HG03575 (cell line): ENCODE data around the gene ATP8B2.
A peak's percentile ranks its signal among the peaks of the same experiment; 100 is the strongest.

Source experiments
- ATAC-seq: cut with Tn5 transposase; IDR thresholded peaks from one replicate; pipeline ENCODE4 v1.9.1; 2021; ENCODE audit not compliant: unreplicated experiment, insufficient number of reproducible peaks, low FRiP score; ENCODE audit errors: extremely low read depth

Gene ATP8B2

DNA sequence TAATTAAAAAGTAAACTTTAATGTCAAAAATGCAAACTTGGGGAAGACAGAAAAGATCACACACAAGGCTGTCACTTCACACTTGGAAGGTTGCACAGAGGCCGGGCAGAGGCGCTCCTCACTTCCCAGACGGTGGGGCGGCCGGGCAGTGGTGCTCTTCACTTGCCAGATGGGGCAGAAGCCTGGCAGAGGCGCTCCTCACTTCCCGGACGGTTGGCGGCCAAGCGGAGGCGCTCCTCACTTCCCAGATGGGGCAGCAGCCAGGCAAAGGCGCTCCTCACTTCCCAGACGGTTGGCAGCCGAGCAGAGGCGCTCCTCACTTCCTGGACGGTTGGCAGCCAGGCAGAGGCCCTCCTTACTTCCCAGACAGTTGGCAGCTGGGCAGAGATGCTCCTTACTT lies 54.0 kb downstream of the ATP8B2 start:
- ATAC-seq: no peak

DNA sequence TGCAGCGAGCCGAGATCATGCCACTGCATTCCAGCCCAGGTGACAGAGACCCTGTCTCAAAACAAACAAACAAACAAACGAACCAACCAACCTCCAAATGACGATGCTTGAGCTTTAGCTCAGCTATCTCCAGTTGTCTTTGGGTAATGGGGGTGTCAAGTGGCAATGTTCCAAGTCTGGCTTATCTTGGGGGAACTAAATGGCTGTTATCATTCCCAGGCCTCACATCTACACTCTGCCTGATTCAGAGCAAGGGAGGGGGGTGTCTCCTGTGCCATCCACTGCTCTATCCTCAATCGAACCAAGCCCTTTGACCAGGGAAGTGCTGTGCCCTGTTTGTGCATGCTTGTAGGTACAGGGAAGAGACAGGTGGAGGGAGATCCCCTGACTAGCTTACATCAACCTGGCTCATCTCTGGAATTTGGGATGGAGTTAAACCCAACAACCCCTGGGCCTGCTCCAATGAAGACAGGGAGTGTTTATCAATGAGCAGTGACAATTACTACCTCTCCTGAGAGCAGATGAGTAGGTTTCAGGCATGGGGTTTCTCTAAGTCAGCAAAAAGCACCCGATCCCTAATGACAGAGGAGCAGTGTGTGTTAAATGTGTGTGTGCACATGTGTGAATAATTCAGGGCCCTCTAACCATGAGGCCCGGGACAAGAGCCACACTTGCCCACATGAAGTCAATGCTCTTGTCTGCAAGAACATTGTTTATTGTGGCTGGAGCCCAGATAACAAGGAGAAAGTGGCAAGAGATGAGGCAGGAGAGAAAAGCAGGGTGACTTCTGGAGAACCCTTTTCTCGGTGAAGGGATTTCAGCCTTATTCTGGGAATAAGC lies 59.5 kb downstream of the ATP8B2 start:
- ATAC-seq: no peak

DNA sequence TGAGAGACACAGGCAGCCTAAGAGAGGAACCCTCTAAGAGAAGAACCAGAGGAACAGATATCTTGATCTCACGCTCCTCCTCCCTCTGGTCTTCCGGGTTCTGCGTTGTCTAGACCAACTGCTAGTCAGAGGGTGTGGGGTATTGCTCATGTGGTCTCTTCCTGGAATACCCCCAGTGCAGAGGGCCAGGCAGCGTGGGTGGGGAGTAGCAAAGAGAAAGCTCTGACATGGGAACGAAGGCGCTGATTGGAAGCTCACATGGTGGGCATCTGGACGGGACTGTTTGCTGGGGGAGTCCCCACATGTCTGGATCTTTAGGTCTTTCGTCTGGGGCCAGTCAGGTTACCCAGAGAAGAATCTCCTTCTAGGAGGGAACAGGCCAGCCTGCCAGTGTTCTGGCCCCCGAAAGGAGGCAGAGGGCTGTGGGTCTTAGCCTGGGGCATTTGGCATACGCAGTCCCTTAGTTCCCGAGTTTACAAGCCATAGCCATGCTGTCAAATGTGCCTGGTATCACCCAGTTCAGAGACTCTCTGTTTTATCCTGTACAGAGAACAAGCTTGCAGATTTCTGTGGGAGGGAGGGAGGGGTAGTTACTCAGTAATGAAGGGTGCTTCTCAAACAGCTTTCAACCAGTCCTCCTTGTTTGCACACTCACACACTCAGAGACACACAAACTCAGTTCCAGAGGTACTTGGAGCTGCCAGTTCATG lies 61.5 kb downstream of the ATP8B2 start:
- ATAC-seq: peak; percentile 36

DNA sequence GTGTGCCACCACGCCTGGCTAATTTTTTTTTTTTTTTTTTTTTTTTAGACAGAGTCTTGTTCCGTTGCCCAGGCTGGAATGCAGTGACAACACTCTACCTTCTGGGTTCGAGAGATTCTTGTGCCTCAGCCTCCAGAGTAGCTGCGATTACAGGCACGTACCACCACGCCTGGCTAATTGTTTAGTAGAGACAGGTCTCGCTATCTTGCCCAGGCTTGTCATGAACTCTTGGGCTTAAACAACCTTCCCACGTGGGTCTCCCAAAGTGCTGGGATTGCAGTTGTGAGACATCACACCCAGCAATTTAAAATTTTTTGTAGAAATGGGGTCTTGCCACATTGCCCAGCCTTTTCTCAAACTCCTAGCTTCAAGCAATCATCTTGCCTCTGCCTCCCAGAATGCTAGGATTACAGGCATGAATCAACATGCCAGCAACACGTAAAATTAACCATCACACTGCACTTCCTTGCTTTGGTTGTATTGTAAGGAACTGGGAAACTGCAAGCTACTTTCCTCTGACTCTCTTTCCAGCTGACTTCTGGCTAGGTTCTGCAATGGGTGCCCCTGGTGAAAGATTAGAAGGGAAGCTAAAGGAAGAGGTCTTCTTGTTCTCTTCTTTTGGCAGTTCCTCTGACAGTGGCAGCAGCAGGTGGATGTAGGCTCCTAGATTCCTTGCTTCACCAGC lies 65.9 kb downstream of the ATP8B2 start:
- no peak for ATAC-seq

DNA sequence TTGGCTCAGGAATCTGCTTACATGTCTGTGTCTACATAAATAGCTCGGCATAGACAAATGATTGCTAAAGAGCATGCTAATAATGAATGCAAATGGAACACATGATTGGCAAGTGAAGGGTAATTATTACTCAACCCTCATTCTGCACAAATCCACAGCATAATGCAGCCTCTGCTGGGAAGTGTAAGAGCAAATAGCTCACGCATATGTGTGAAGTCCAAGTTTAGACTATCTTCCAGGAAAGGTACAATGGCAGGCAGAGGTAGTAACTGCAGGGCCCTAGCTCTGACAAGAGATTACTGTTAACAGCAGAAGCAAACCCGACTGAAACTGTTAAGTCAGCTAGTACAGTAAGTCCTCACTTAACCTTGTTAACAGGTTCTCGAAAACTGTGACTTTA lies 72.8 kb downstream of the ATP8B2 start:
- no peak for ATAC-seq

DNA sequence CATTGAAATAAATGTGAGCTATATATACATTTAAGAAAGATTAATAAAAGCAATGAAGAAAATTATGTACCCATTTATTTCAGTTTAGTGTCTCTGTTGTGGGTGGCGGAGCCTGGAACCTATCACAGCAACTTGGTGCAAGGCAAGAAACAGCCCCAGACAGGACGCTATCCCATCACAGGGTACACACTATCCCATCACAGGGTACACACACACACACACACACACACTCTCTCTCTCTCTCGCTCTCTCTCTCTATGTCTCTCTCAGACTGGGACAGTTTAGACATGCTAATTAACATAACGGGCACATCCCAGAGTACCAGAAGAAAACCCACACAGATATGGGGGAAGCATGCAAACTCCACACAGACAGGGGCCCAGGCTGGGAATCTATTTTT lies 73.4 kb downstream of the ATP8B2 start:
- no peak for ATAC-seq

DNA sequence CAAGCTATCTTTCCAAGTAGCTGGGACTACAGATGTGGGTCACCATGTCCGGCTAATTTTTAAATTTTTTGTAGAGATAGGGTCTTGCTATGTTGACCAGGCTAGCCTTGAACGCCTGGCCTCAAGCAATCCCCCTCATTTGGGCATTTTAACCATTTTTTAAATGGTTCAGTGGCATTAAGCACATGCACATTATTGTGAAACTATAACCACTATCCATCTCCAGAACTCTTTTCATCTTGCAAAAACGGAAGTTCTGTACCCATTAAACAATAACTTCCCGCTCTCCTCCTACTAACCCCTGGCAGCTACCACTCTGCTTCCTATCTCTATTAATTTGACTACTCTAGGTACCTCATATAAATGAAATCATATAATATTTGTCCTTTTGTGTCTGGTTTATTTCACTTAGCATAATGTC lies 75.1 kb downstream of the ATP8B2 start:
- ATAC-seq: no peak
